SK-N-DZ (cell line): ENCODE data around the gene TMEM107.

Experiments
- DNase-seq: peaks from one replicate; pipeline ENCODE4 v3.0.0-alpha.2; 2015; ENCODE audit warnings: low spot score

The TMEM107 gene

DNA sequence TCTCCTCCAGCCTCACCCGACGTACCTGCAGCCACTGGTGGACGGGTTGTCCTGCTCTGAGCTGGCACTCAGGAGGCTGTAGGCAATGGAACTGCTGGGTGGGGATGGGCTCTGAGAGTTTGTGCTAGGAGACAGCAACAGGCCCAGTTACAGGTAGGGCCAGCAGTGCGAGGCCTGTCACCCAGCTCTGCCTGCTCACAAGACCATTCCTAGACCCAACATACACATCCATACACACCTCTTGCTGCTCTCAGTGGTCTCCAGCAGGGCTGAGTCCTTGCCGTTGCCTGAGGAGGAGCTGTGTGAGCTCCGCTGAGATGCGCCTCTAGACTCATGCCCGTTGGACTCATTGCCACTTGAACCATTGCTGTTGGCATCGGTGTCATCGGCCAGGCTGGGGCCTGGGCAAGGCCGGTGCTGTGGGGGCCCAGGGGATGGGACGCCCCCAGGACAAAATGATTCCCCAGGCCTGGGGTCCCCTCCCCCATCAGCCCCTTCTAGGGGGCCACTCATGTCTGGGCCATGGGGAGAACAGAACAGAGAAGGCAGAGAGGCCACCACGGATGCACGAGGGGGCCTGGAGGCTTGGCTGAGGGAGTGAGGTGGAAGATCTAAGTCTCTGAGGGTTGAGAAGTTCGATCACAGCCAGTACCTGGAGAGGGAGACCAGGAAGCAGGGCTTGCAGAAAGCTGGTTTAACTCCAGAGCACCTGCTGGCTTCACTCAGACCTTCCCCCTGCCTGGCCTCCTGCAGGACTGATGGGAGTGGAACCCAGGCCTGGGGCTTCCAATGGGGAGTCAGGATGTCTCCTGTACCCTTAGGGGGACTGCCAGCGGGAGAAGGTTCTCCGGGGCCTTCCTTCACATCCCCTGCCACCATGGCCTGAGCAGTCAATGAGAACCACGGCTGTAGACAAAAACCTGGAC is 25.7 kb downstream of the TMEM107 start:
- DNase-seq = no peak

DNA sequence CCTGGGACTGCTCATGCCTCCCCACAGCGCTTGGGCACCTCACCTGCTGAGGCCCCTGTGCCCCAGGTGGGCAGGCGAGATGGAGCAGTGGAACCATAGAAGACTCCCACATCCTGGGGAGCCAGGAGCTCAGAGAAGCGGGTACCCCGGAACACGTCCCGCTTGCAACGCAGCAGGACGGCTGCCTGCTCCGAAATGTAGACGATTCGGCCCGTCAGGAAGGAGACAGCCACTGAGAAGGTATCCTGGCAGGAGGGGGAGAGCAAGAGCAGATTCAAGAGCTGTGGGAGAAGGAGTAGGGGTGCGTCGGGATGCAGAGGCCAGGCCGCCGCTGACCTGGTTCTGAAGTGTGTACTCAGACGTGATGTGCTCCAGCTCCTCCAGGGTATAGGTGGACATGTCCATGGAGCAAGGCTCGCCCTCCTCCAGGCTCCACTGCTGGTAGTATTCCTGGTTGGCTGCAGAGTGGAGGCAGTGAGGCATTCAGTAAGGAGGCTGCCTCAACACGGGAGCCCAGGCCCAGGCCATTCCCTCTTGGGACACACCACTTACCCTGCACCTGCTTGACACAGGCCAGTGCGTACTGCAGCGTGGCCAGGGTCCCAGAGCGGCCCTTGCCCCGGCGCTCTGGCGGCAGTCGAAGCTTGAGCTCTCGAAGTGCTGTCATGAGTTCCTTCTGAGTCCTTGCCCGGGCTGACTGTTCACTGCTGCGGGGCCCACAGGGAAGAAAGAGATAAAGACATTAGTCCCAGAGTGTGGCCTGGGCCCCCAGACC is 26.6 kb downstream of the TMEM107 start:
- DNase-seq = no peak

DNA sequence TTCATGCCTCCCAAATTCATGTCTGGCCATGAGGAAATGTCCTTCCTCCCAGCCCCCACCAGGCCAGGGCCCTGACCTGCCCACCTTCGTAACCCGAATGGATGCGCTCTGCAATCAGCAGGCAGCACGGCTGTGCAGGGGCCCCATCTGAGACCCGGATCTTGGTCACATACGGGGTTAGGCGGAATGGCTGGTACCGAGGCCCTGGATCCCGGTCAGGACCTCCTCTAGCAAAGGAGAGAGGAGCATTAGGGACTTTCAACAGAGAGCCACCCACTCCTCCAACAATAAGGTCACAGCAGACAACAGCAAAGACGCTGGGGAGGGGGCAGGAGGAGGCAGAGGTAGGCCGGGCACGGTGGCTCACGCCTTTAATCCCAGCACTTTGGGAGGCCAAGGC is 27.6 kb downstream of the TMEM107 start:
- no peak for DNase-seq

DNA sequence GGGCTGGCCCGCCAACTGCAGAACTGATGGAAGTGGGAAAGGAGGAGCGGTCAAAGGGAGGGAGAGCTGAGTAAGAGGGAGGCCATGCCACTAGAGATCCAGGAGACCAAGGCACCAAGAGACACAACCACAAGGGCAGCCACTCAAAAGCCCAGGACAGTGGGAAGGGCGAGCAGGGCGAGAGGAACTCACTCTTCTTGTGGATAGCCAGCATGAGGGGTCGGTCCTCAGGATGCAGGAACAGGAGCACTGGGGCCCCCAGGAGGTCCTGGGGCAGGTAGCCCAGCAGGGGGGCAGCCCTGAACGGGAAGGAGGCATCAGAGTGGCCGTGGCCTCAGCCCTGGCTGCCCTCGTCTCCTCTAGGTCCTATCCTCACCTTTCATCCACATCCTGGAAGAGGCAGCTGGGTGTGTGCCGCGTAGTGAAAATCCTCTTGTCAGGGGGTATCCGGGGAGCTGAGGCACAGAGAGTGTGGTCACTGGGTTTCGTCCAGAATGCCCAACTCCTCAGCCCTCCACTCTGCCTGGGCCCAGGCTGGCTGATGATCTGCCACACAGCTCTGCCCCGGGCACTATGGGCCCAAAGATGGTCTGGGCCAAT is 28.3 kb downstream of the TMEM107 start:
- no peak for DNase-seq

DNA sequence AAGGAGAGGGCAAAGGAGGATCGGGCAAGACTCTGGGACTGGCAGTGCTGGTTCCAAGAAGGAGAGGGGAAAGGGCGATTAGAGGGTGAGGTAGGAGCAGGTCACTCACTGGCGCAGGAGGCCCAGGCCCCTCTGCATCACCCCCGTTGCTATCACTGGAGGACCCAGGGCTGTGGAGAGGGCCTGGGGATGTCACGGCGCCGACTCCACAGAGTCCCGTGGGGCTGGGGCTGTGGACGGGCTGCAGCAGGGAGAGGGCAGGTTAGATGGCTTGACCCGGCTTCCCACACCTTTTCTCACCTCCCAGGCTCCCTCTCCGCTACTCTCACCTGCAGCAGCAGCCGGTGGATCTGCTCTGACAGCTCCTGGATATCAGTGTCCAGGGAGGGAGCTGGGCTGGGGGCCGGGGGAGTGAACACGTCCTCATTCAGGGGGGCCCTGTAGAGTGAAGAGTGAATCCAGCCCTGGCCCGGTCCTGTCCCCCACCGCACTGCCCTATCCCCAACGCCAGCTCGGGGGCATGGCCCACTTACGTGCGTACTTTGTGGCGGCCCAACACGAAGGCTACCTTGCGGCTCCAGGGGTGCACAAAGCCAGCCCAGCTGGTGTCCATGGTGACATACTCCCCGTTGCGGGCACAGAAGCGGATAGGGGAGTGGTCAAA is 28.9 kb downstream of the TMEM107 start:
- no peak for DNase-seq

DNA sequence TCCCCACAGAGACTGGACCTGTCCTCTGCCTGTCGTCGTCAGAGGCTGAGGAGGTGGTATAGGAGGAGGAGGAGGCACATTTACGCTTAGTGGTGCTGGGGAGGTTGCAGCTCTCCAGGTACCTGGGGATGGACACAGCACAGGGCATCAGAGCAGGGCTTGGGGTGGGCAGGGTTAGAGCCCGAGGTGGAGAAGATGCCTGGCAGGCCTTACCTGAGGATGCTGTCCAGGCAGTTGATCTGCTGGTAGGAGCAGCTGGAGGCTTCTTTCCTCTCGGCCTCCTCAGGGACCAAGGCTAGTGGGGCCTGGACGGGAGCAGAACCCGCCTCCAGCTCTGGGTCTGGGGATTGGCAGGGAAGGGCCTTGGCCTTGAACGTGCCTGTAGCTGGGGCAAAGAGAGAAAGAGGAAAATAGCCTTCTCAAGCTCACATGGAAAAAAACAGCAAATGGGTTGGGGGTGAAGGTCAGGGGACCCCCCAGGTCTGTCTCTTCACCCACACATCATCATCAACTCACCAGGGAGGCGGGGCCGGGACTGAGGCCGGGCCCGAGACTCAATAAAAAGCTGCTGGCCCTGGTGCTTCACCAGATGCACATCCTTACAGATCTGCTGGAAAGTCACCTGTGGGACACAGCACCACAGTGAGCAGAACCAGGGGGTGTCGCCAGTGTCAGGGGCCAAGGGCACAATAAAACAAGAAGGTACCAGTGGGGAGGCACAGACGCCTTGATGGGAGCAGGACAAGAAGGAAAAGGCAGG is 29.6 kb downstream of the TMEM107 start:
- no peak for DNase-seq

DNA sequence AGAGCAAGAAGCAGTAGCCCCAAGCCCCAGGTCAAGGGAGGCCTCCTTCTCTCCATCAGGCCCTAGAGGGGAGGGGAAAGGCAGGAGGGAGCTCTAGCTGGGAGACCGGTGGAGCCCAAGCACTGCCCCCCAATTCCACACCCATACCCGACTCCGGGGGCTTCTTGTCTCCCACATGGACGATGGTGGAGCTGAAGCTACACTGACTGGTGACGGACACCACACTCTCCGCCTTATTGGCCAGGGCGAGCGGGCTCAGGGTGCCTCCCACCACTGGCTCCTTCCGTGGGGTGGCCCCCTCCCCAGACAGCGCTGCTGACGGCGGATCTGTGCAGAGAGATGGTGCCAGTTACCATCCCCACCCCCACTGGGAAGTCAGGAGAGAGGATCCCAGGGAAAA is 30.4 kb downstream of the TMEM107 start:
- no peak for DNase-seq

DNA sequence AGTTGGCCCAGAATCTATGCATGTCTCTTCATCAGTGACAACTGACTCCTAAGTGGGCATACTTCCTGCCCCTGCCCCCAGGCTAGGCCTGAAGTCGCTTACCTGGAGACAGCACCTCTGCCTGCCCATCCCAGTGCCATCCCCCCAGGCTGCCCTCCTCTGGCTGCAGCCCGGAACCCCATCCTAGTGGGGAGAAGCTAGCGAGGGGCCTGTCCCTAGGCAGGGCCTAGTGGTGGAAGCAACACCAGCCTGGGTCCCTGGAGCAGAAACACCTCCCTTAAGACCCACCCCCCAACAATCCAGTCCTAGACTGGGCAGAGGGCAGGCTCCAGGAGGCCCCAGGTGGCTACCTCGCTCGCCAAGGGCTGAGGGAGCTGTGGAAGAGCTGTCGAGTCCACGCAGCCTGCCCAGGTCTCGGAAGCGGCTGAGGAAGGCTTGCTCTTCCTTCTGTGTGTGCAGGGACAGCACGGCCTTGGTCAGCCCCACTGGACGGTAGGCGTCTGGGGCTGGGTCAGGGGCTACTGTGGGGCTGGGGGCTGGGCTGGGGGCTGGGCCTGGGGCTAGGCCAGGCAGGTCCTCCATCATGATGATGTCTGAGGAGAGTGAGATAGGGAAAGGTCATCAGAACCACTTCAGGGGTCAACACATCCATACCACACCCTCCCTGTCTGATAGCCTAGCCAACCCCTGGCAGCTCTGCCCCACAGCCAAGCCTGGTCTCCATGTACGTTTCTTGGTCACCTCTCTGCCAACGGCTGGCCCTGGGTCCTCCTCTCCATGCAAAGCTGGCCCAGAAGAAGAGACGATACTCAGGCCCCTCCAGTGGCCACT is 31.6 kb downstream of the TMEM107 start:
- no peak for DNase-seq

DNA sequence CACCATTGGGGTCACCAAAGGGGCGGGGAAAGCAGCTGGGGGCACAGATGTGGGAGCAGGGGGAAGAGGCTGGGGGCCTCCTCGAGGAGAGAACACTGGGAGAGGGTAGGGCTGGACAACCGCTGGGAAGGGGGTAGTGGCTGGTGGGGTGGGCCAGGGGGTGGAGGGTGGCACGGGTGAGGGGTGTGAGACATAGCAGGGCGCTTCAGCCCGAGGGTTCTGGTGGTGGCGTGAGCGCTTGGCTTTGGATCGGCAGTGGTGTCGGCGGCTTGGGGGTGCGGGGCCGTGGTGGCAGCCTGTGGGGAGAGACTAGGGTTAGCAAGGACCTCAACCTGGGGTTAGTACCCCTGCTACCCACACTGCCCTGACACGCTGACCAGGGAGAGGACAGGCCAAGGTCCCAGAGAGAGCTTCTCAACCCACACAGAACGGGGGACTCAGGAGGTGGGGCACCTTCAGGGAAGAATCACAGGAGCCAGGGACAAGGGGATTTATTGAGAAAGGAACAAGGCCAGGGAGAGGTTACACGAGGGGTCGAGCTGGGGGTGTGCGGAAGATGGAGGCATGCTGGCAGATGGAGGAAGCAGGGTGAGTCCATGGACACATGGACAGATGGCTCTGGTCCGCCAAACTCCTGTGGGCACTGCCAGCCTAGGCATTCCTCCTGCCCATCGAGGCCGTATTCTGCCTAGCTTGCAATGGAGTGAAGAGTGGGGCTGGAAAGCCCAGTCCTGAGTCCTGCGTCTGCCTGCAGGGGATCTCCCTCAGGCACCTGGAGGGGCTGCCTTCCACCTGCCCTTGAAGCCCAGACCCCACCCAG is 32.4 kb downstream of the TMEM107 start:
- DNase-seq = no peak

DNA sequence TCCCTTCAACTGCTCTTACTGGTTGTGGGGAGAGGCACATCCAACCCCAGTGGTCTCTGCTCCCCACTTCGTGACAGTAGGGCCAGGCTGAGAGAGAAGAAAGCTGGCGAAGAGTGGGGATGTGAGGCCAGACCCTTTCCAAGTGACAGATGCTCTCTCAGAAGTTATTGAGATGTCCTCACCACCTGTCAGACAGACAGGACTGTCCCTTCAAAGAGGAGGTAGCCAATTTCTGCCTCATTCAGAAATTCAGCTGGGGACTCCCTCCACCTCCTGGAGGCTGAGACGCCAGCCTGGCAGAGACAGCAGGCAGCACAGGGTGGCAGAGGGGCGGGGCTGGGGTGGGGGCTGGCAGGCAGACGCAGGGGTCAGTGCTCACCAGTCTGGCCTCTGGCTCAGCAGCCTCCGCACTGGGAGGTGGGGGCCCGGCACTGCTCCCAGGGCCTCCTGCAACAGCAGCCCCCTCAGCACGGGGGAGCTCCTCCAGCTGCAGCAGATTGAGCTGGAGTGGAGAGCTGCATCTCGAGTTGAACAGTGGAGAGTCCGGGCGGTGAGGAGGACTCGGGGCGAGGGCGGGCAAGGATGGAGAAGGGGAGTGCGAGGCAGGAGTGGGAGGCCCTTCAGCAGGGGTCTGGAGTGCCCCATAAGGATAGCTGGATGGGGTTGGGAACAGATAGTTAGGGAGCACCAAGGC is 33.1 kb downstream of the TMEM107 start:
- no peak for DNase-seq

DNA sequence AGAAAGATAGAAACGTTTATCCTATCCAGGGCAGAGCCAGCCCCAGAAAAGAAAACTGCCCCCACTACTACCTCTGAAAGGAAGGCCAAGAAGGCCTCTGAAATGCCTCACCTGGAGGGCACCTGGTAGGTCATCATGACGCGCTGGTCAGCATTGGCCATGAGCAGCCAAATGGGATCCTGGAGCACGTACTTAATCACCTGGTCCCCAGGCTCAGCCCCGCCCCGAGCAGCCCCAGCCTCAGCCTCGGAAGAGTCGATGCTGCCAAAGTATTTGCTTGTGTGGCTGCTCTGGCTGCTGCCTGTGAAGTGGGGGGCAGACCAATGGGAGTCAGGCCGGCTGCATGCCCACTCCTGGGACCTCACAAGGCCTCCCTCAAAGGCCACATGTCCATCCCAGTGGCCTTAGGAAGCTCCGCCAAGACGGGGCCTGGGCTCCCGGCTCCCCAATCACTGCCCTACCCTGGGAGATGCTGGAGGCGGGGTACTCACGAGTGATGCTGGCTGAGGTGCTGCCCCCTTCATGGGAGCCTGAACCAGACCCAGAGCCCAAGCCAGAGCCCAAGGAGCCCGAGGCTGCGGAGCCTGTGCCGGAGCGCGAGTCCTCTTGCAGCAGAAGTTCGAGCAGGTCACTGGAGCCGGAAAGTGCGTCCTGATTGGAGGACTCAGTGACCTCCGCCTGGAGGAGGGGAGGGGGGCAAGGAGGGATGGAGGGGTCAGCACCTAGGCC is 33.9 kb downstream of the TMEM107 start:
- DNase-seq = no peak

DNA sequence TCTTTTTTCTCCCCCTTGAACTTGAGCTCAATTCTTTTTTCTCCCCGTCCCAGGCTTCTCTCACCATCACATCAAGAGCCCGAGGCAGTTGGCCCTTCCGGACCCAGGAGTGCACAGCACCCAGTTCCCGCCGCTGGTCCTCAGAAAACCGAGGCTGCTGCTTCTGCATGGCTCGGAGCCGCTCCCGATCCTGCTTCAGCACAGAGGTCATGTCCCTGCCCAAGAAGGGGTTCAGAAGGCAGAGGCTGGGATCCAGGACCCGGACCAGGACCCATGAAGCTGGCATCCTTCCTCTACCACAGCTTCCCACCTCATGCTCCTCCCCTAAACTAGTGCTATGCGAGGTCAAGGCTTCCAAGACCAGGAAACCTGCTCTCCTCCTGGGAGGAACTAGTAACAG is 34.4 kb downstream of the TMEM107 start:
- DNase-seq = no peak

DNA sequence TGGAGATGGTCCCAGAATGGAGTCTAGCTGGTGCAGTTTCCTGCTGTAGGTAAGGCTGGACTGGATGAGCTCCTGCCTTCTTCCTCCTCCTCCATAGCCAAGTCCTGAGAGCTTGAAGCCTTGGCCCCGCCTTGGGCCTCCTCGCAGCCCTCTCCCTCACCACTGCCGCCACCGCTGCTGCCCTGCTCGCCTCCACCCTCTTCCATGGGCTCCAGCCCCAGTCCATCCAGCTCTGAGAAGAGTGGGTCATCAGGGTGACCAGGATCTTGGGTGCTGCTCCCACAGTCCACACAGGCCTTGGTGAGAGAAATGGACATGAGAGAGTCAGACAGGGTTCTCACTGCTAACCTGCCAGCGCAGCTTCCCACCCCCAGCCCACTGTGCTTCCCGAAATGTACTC is 35.1 kb downstream of the TMEM107 start:
- DNase-seq = no peak

DNA sequence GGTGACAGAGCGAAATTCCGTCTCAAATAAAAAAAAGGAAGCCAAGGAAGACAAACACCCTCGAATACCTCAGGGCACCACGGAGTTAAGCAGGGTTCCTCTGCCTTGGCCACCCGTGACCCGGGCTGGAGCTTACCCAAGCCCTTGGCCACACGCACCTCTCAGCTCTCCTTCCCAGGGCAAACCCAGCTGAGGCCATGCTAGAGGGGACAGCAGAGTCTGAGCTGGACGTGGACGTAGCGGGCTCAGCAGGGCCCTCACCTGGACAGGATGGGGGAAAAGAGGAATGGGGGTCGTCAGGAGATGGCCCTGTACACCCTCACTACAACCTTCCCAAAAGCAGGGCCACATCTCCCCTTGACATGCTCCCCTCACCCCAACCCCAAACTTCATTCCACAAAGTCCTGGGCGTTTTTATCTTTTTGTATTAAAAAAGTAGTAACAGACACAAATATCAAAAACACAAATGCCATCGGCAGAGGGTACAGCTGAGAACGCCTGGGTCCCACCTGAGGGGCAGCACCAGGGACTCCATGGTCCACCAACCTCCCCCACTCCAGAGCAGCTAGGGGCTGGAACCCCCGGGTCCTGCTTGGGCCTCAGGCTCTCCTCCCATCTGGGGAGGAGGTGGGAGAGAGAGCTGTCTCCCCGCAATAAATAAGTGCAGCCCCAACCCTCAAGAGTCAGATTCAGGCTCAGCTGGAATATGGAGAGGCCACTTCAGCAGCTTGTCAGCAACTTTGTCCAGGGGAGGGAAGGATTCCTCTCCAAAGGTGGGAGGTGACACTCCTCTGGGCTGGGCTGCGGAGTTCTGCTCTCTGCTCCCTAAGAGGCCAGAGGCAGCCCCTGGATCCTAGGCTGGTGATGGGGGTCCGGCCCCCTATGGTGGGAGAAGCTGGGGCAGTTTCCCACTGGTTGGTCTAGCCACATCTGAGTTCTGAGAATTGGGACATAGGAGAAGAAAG is 35.8 kb downstream of the TMEM107 start:
- no peak for DNase-seq

DNA sequence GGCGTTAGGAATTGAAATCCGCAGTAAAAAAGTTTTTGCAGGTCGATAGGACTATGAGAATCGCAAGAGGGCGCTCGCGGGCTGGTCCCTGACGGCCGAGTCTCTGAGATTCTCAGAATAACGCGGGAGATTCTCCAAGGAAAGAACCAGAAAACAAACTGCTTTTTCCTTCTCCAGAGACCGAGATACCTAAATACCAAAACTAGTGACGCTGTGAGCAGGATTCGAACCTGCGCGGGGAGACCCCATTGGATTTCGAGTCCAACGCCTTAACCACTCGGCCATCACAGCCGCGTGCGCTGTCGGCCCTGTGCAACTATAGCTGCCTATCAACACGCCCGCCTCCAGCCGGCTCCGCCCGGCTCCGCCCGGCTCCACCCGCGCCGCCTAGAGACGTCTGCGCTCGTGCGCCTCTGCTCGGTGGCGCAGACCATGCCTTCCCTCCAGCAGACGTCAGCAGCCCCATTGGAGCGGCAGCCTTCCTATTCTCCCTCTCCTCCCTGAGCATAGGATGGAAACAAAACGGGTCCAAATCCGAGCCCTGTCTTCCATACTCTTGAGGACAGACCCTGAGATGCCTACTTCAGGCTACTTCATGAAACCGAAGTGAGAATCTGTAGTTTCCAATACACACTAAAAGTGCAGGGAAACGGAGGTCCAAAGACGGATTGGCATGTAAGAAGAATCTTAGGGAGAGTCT is 37.4 kb downstream of the TMEM107 start:
- peak; percentile 99 for DNase-seq

DNA sequence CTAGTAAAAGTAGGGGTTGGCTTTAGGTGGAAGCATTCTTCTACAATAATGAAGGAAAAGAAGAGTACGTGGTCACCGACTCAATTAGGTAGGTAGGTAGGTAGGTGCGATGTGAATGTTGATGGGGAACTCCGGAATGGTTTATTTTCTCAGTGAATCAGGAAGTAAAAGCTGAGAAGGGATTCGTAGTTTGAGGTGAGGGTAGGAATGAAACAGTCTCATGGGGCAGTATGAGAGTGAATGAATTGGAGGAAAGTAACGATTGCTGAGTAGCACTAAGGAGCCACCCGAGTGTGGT is 37.9 kb downstream of the TMEM107 start:
- no peak for DNase-seq
